Measurements from ENCODE around the gene FSD1L. TPM values are rescaled to one million over a fixed set of nuclear protein-coding genes. Genes with fewer than 3 reads are reported as not detected.
"Not testable (repeated sequence)": the region's sequence is repeated elsewhere in the genome, so short reads cannot be mapped to it uniquely, and the experiment has no call there.

FSD1L gene
- total and polyA plus RNA-seq, 3 donors from 2014 or later, result 9.1 to 12.2 (median 9.4) TPM

DNA sequence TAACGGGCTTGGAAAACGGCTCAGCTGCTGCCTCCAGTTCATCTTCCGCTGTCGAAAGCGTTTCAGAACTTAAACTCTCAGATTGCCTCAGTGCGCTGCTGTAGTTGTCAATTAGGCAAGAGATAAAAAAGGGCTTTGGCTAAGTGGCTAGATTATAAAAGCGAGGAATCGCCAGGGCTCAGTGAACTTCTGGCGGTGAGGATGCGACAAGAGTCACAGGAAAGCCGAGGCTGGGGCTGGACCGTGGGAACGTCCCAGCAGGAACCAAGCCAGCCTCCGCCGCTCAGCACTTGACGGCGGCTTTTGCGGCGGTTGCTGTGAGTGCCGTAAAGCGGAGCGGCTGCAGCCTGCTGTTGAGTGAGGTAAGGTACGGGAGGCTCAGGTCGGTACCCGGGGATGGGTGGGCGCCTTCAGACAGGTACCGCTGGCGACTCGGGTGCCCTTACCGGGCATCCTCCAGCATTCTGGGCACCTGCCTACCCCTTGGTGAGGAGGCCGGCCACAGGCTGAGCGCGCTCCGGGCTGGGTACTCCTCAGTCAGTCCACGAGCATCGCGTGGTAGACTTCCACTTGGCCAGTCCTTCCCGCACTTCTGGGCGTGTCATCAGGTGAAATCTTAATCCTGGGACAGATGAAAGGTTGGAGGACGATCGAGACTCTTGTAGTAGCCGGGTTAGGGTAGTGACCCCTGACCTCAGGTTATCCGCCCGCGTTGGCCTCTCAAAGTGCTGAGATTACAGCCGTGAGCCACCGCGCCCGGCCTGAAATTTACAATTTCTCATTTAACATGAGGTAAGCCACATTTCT is 110.2 kb downstream of the FSD1L start, which contains the start of gene FKTN:
FKTN (plus strand) TSS at position 328 of the 807 bp plus-strand sequence. CDS start 16,902 bp downstream, outside the sequence.
- Histone ChIP-seq H3K4me1 (peaks cover 7% of the 10 kb centered on the region), H3K27ac (peak within 1 kb of the TSS; percentile 68 to 71), H3K4me3 (peak within 1 kb of the TSS; percentile 86 to 87), H3K9me3 (no peaks in the 10 kb centered on the region), H3K27me3 (no peaks in the 10 kb centered on the region), H3K36me3 (ENCODE audit: low read depth, missing control alignments) (no peaks in the 10 kb centered on the region)
- intact Hi-C loops (cut with DNase I; ENCODE audit: low total_unique reads), result no loop called here
- peak; percentile 94 for DNase-seq
- WGBS, 2 donors, result 0 to 1% methylated on average over 31 to 44 of the region's 49 CpGs
- TF ChIP-seq, protein P1, sequence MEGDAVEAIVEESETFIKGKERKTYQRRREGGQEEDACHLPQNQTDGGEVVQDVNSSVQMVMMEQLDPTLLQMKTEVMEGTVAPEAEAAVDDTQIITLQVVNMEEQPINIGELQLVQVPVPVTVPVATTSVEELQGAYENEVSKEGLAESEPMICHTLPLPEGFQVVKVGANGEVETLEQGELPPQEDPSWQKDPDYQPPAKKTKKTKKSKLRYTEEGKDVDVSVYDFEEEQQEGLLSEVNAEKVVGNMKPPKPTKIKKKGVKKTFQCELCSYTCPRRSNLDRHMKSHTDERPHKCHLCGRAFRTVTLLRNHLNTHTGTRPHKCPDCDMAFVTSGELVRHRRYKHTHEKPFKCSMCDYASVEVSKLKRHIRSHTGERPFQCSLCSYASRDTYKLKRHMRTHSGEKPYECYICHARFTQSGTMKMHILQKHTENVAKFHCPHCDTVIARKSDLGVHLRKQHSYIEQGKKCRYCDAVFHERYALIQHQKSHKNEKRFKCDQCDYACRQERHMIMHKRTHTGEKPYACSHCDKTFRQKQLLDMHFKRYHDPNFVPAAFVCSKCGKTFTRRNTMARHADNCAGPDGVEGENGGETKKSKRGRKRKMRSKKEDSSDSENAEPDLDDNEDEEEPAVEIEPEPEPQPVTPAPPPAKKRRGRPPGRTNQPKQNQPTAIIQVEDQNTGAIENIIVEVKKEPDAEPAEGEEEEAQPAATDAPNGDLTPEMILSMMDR (IDR thresholded peaks at IDR 0.05), result no peak
- TF ChIP-seq POLR2A (IDR thresholded peaks at IDR 0.05), result no peak

DNA sequence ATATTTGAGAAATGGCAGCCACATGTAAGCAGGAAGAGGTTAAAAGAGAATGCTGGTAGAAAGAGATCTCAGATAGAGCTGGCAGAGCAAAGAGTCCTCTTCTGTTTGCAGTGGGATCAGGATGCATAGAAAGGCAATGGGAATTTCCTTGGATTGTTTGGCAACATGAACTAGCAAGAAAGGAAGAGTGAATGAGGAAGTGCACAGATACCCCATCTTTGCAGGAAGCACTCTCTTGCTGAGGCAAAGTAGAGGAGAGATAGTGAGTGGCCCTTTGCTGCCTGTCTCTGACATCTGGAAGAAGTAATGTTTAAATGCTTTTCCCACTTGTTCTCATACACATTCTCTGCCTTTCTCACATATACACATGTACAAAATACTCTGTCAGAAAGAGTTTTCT is 124.6 kb downstream of the FSD1L start:
- Histone ChIP-seq H3K27ac (no peak overlapping the region), H3K36me3 (ENCODE audit: low read depth, missing control alignments) (no peaks in the 10 kb centered on the region), H3K9me3 (no peaks in the 10 kb centered on the region), H3K4me1 (no peaks in the 10 kb centered on the region), H3K27me3 (no peaks in the 10 kb centered on the region), H3K4me3 (no peak overlapping the region)
- no peak for DNase-seq
- TF ChIP-seq, protein P1 (IDR thresholded peaks at IDR 0.05), result no peak
- TF ChIP-seq POLR2A (IDR thresholded peaks at IDR 0.05), result no peak
- intact Hi-C loops (cut with DNase I; ENCODE audit: low total_unique reads), result no loop called here

DNA sequence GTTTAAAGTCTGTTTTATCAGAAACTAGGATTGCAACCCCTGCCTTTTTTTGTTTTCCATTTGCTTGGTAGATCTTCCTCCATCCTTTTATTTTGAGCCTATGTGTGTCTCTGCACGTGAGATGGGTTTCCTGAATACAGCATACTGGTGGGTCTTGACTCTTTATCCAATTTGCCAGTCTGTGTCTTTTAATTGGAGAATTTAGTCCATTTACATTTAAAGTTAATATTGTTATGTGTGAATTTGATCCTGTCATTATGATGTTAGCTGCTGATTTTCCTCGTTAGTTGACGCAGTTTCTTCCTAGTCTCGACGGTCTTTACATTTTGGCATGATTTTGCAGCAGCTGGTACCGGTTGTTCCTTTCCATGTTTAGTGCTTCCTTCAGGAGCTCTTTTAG is 132.1 kb downstream of the FSD1L start:
- WGBS, 2 donors, result 98 to 99% methylated on average over 6 of the region's 6 CpGs

DNA sequence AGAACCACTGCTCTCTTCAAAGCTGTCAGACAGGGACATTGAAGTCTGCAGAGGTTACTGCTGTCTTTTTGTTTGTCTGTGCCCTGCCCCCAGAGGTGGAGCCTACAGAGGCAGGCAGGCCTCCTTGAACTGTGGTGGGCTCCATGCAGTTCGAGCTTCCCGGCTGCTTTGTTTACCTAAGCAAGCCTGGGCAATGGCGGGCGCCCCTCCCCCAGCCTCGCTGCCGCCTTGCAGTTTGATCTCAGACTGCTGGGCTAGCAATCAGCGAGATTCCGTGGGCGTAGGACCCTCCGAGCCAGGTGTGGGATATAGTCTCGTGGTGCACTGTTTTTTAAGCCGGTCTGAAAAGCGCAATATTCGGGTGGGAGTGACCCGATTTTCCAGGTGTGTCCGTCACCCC is 133.7 kb downstream of the FSD1L start:
- H3K9me3 ChIP-seq; intact Hi-C loops (cut with DNase I; ENCODE audit: low total_unique reads); H3K36me3 ChIP-seq (ENCODE audit: low read depth, missing control alignments); H3K4me3 ChIP-seq; H3K27me3 ChIP-seq; H3K4me1 ChIP-seq; H3K27ac ChIP-seq; DNase-seq: not testable (repeated sequence)
- 76 to 84% methylated on average over 14 to 16 of the region's 16 CpGs for WGBS, 2 donors

More for the DNA sequence above, 132.1 kb downstream of the FSD1L start:
- intact Hi-C loops (cut with DNase I; ENCODE audit: low total_unique reads); H3K36me3 ChIP-seq (ENCODE audit: low read depth, missing control alignments); H3K4me1 ChIP-seq; DNase-seq; H3K9me3 ChIP-seq; H3K4me3 ChIP-seq; H3K27ac ChIP-seq; H3K27me3 ChIP-seq: not testable (repeated sequence)

DNA sequence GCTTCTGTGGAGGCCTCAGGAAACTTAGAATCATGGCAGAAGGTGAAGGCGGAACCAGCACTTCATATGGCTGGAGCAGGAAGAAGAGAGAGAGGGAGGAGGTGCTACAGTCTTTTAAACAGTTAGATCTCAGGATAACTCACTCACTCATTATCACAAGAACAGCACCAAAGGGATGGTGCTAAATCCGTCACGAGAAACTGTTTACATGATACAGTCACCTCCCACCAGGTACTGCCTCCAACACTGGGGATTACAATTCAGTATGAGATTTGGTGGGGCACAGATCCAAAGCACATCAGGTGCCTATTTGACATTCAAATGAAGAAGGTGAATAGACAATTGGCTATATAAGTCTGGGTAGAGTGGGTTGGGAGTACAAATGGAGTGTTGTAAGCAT is 145.3 kb downstream of the FSD1L start:
- DNase-seq, result no peak
- Histone ChIP-seq H3K27me3 (no peaks in the 10 kb centered on the region), H3K4me1 (no peaks in the 10 kb centered on the region), H3K27ac (no peak overlapping the region), H3K4me3 (no peak overlapping the region), H3K36me3 (ENCODE audit: low read depth, missing control alignments) (no peaks in the 10 kb centered on the region), H3K9me3 (no peaks in the 10 kb centered on the region)
- intact Hi-C loops (cut with DNase I; ENCODE audit: low total_unique reads), result no loop called here
- TF ChIP-seq POLR2A (IDR thresholded peaks at IDR 0.05), result no peak
- TF ChIP-seq, protein P1 (IDR thresholded peaks at IDR 0.05), result no peak
- WGBS, 2 donors, result 90 to 94% methylated on average over 3 of the region's 3 CpGs

Other genes with a start within 250 kb of the FSD1L start
- gene SLC44A1, start 203.4 kb upstream of the FSD1L start, total RNA-seq, result 10 to 100 TPM in 1 of 2 donors, 1 to 10 TPM in 1; 8.9 to 16.7 TPM
- 11.1 TPM for gene SLC44A1, start 203.4 kb upstream of the FSD1L start, polyA plus RNA-seq (ENCODE audit: insufficient read depth, low read depth, low replicate concordance)
- gene FKTN, start 110.1 kb downstream of the FSD1L start, total RNA-seq, result 10 to 100 TPM; 17.5 to 27.9 TPM
- 10.4 TPM for gene FKTN, start 110.1 kb downstream of the FSD1L start, polyA plus RNA-seq (ENCODE audit: insufficient read depth, low read depth, low replicate concordance)
- gene TAL2, start 214.4 kb downstream of the FSD1L start, total RNA-seq, result not detected
- 0.78 TPM for gene TAL2, start 214.4 kb downstream of the FSD1L start, polyA plus RNA-seq (ENCODE audit: insufficient read depth, low read depth, low replicate concordance)
- 10 to 100 TPM; 22.4 to 29.9 TPM for gene TMEM38B, start 246.5 kb downstream of the FSD1L start, total RNA-seq
- gene TMEM38B, start 246.5 kb downstream of the FSD1L start, polyA plus RNA-seq (ENCODE audit: insufficient read depth, low read depth, low replicate concordance), result 55.0 TPM

All from testis (tissue), 3 donors.